Peyer's patch (tissue), 4 donors: ENCODE results near the gene ITGA5. TPM values are rescaled to one million over a fixed set of nuclear protein-coding genes. Genes with fewer than 3 reads are reported as not detected.

Experiments used
- DNase-seq, 3 donors: peaks; one replicate each; pipeline ENCODE4 v3.0.0-alpha.2; 2017 to 2019
- H3K27ac ChIP-seq, 4 donors: fragments of 200-600 bp; sonication (generic); one replicate each; pipeline ENCODE4 v1.5.1; 2016 to 2019
- H3K27me3 ChIP-seq, 2 donors: fragments of 200-600 bp; sonication (generic); one replicate each; pipeline ENCODE4 v1.5.1; 2019
- H3K36me3 ChIP-seq, 3 donors: fragments of 200-600 bp; sonication (generic); one replicate each; pipeline ENCODE4 v1.5.1; 2016 to 2019
- H3K4me1 ChIP-seq, 4 donors: fragments of 200-600 bp; sonication (generic); one replicate each; pipeline ENCODE4 v1.5.1; 2016 to 2019
- H3K4me3 ChIP-seq, 4 donors: fragments of 200-600 bp; sonication (generic); 1 replicate in 3 of 4; 2 replicates in 1 of 4; pipeline ENCODE4 v1.5.1; 2016 to 2019; ENCODE audit warnings: mild to moderate bottlenecking in 1 of 4
- H3K9me3 ChIP-seq, 4 donors: fragments of 200-600 bp; sonication (generic); one replicate each; pipeline ENCODE4 v1.5.1; 2016 to 2019; ENCODE audit warnings: mild to moderate bottlenecking in 1 of 4
- CTCF ChIP-seq, 6 experiments: fragments of 450-650 bp in 4 of 6; fragments of 200-600 bp in 2 of 6; sonication (generic) in 1 of 6; IDR thresholded peaks; one replicate each; pipeline ENCODE4 v1.5.1; 2017 to 2019; ENCODE audit warnings: antibody characterized with exemption in 6 of 6, mild to moderate bottlenecking in 3 of 6, moderate library complexity in 1 of 6
- POLR2A ChIP-seq, 2 donors: fragments of 450-650 bp; IDR thresholded peaks; one replicate each; pipeline ENCODE4 v1.5.1; 2017; ENCODE audit warnings: antibody characterized with exemption in 2 of 2, mild to moderate bottlenecking in 2 of 2, moderate library complexity in 2 of 2
- total RNA-seq, 4 donors: library from RNA; depleted of rRNA; stranded (reverse); fragments of >200 nt; gene quantifications; one replicate each; pipeline ENCODE4 v1.1.0, GENCODE V29; 2016

ITGA5 gene
- total RNA-seq, 4 donors from 2014 or later, result 21.0 to 78.4 (median 44.5) TPM

GRCh38 chr12:54415221-54415929, 3.7 kb downstream of the ITGA5 start:
- peaks cover 0 to 59% (median 24%) of the 10 kb centered on the region in 4 donors for H3K4me1 ChIP-seq
- H3K27ac ChIP-seq, result peak overlapping the region; percentile 43 to 83 (median 78)

GRCh38 chr12:54413284-54414190, 5.5 kb downstream of the ITGA5 start:
- TF ChIP-seq CTCF (IDR thresholded peaks at IDR 0.05), result no peak
- DNase-seq, result peak in 2 of 3 donors; percentile 88 to 91
- Histone ChIP-seq H3K4me1 (peaks cover 0 to 59% (median 21%) of the 10 kb centered on the region in 4 donors), H3K27me3 (no peaks in the 10 kb centered on the region), H3K9me3 (no peaks in the 10 kb centered on the region), H3K4me3 (peak overlapping the region in 3 of 4 donors; percentile 13 to 84 (median 34)), H3K36me3 (peaks cover 0 to 13% (median 0%) of the 10 kb centered on the region in 3 donors), H3K27ac (peak overlapping the region; percentile 68 to 81 (median 76))

More at GRCh38 chr12:54415221-54415929, 3.7 kb downstream of the ITGA5 start:
- Histone ChIP-seq H3K4me3 (peak overlapping the region in 2 of 4 donors; percentile 26 to 84), H3K36me3 (no peaks in the 10 kb centered on the region), H3K9me3 (no peaks in the 10 kb centered on the region), H3K27me3 (no peaks in the 10 kb centered on the region)
- no peak for TF ChIP-seq POLR2A (IDR thresholded peaks at IDR 0.05)
- no peak for TF ChIP-seq CTCF (IDR thresholded peaks at IDR 0.05)
- DNase-seq, result no peak

GRCh38 chr12:54412786-54413185, 6.3 kb downstream of the ITGA5 start:
- Histone ChIP-seq H3K4me1 (peaks cover 0 to 59% (median 21%) of the 10 kb centered on the region in 4 donors), H3K27ac (peak overlapping the region; percentile 68 to 81 (median 76)), H3K27me3 (no peaks in the 10 kb centered on the region), H3K4me3 (peak overlapping the region in 3 of 4 donors; percentile 13 to 84 (median 34)), H3K36me3 (peaks cover 0 to 19% (median 0%) of the 10 kb centered on the region in 3 donors), H3K9me3 (no peaks in the 10 kb centered on the region)
- DNase-seq, result no peak
- TF ChIP-seq POLR2A (IDR thresholded peaks at IDR 0.05), result no peak
- no peak for TF ChIP-seq CTCF (IDR thresholded peaks at IDR 0.05)

- Histone ChIP-seq H3K9me3 (no peaks in the 10 kb centered on the region), H3K4me3 (peak overlapping the region in 1 of 4 donors; percentile 84), H3K4me1 (peaks cover 0 to 59% (median 21%) of the 10 kb centered on the region in 4 donors), H3K27me3 (no peaks in the 10 kb centered on the region), H3K27ac (peak overlapping the region; percentile 68 to 81 (median 76)), H3K36me3 (peaks cover 0 to 24% (median 0%) of the 10 kb centered on the region in 3 donors)
- DNase-seq, result no peak
- TF ChIP-seq CTCF (IDR thresholded peaks at IDR 0.05) (no peak), POLR2A (IDR thresholded peaks at IDR 0.05) (no peak)
These were observed 6.7 kb downstream of the ITGA5 start for GRCh38 chr12:54412348-54412747.

GRCh38 chr12:54411391-54412241, 7.5 kb downstream of the ITGA5 start:
- peaks cover 0 to 57% (median 21%) of the 10 kb centered on the region in 4 donors for H3K4me1 ChIP-seq
- no peak overlapping the region for H3K4me3 ChIP-seq
- peak overlapping the region; percentile 68 to 81 (median 76) for H3K27ac ChIP-seq
- TF ChIP-seq CTCF (IDR thresholded peaks at IDR 0.05) (no peak), POLR2A (IDR thresholded peaks at IDR 0.05) (no peak)
- DNase-seq, result peak in 1 of 3 donors; percentile 65
- H3K36me3 ChIP-seq, result peaks cover 0 to 27% (median 0%) of the 10 kb centered on the region in 3 donors
- no peaks in the 10 kb centered on the region for H3K9me3 ChIP-seq
- no peaks in the 10 kb centered on the region for H3K27me3 ChIP-seq
